ENCODE data around the gene GALNT2.

DNA sequence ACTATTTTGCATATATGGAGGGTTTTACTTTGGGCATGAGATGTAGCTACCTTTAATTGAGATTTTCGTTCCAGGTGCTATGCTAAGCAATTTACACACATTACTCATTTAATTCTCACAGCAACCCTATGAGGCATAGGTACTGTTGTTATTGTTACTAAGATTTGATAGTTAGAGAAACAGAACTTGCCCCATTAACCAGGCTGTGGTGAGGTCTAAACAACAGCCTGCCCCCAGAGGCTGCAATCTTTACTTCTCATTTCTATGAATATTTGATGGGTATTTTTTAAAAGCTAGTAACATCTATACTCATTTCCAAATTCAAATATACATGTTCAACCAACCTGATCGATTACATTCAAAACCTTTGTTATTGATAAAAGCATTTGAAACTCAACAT, 155.6 kb downstream of the GALNT2 start:
- TF ChIP-seq POLR2AphosphoS5 (IDR thresholded peaks at IDR 0.05; ENCODE audit: low read depth, low read length) = no peak
- TF ChIP-seq POLR2A (IDR thresholded peaks at IDR 0.05; ENCODE audit: low read depth, low read length) = no peak
